HG03571 (cell line): ENCODE results near the gene RDH16.
"Not testable (repeated sequence)": the region's sequence is repeated elsewhere in the genome, so short reads cannot be mapped to it uniquely, and the experiment has no call there.

Experiments
- ATAC-seq: cut with Tn5 transposase; IDR thresholded peaks from one replicate; pipeline ENCODE4 v1.9.1; 2021; ENCODE audit not compliant: unreplicated experiment

Gene RDH16

GRCh38 chr12:56927281-56927680, 30.1 kb downstream of the RDH16 start:
- no peak for ATAC-seq

GRCh38 chr12:56922031-56922430, 35.4 kb downstream of the RDH16 start:
- no peak for ATAC-seq

GRCh38 chr12:56921346-56921745, 36.1 kb downstream of the RDH16 start:
- ATAC-seq, result no peak

DNA sequence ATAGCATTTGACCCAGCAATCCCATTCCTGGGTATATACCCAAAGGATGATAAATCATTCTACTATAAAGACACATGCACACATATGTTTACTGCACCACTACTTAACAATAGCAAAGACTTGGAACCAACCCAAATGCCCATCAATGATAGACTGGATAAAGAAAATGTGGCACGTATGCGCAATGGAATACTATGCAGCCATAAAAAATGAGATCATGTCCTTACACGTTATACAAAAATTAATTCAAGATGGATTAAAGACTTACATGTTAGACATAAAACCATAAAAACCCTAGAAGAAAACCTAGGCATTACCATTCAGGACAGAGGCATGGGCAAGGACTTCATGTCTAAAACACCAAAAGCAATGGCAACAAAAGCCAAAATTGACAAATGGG, 39.3 kb downstream of the RDH16 start:
- not testable (repeated sequence) for ATAC-seq

- ATAC-seq, result no peak
These were observed 40.4 kb downstream of the RDH16 start for GRCh38 chr12:56916996-56917333.

DNA sequence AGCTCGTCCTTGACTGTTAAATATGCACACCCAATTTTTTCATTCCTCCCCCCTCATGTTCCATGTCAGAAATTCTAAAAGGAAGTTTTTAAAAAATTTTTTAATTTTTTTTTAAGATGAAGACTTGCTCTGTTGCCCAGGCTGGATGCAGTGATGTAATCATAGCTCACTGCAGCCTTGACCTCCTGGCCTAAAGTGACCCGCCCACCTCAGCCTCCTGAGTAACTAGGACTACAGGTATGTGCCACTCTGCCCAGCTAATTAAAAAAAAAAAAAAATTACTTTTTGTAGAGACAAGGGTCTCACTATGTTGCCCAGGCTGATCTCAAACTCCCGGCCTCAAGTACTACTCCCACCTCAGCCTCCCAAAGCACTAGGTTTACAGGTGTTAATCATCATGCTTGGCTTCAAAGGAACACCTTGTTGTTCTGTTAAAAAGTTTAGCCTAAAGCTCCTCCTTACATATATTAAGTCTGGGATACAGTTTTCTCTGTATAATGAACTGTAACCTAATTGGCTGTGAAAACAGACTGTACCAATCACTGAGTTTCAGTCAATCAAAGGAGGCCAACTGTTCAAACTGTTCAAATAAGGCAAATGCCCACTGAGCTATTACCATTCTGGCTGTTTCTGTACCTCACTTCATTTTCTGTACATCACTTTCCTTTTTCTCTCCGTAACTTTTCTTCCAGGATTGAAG, 41.0 kb downstream of the RDH16 start:
- no peak for ATAC-seq

GRCh38 chr12:56914724-56915123, 42.7 kb downstream of the RDH16 start:
- ATAC-seq, result no peak

DNA sequence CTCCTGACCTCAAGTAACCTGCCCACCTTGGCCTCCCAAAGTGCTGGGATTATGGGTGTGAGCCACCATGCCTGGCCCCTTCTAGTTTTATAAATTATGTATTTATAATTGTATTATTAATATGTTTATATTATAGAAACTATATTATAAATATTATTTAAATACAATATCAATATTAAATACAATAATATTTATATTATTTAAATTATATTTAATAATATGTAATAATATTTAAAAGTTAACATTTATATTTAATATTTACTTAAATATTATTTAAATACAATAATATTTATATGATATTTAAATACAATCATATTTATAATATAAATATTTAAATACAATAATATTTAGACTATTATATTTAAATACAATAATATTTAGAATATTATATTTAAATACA, 43.2 kb downstream of the RDH16 start:
- ATAC-seq, result no peak

DNA sequence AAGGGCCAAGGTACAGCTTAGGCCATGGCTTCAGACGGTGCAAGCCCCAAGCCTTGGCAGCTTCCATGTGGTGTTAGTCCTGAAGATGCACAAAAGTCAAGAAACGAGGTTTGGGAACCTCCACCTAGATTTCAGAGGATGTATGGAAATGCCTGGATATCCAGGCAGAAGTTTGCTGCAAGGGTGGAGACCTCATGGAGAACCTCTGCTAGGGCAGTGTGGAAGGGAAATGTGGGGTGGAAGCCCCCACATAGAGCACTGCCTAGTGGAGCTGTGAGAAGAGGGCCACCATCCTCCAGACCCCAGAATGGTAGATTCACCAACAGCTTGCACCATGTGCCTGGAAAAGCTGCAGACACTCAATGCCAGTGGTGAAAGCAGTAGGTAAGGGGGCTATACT, 48.0 kb downstream of the RDH16 start:
- not testable (repeated sequence) for ATAC-seq

- ATAC-seq, result no peak
These were observed 49.3 kb downstream of the RDH16 start for GRCh38 chr12:56908136-56908535.

DNA sequence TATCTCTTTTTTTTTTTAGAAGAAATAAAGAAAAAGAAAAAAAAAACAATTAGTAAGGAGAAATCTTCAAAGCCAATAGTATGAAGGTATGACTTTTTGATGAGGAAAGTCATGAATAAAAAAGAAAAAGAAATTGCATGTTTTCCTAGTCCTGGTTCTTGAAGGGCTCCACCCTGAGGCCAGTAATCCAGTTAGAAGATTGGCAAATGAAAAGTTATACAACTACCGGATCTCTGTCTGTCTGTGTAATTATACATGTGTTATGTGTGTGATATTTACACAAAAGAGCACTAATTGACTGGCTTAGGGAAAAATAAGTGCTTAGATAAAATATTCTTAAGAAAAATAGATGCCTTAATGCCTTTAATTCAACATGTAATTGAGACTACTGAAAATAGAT, 51.6 kb downstream of the RDH16 start:
- no peak for ATAC-seq

DNA sequence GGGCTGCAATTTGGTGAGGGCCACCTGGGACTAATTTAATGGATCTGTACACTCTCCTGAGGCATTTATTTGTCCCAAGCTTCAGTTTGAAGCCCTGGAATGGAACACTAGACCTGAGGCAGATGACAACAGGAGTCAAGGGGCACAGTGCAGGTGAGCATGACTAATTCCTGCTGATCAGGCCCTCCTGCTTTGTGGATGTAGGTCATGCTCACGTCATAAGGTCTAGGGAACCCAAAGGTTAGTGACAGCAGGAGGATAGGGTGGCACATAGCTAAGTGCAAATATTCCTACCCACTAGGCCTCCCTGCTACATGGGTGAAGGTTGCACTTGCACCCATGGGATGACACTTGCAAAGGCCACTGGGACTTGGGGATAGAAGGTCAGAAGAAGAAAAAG, 54.0 kb downstream of the RDH16 start:
- ATAC-seq, result no peak
